Mammary epithelial cell (primary cell): Measurements from ENCODE around the gene TJP2.

Experiments used
- EZH2 ChIP-seq: IDR thresholded peaks from 2 replicates; pipeline ENCODE4 v1.6.1; 2012; ENCODE audit warnings: low read length, inconsistent platforms, borderline replicate concordance
- TF ChIP-seq, protein P1 (sequence below), 2 donors: IDR thresholded peaks in 1 of 2; conservative IDR thresholded peaks in 1 of 2; 2 replicates each; pipeline ENCODE4 v1.5.1; 2011 to 2012; ENCODE audit warnings: inconsistent platforms in 2 of 2, low read length in 2 of 2, mild to moderate bottlenecking in 2 of 2, control low read depth in 1 of 2, low read depth in 1 of 2; ENCODE audit not compliant: insufficient read depth in 1 of 2; ENCODE audit errors: extremely low read depth in 1 of 2

DNA sequence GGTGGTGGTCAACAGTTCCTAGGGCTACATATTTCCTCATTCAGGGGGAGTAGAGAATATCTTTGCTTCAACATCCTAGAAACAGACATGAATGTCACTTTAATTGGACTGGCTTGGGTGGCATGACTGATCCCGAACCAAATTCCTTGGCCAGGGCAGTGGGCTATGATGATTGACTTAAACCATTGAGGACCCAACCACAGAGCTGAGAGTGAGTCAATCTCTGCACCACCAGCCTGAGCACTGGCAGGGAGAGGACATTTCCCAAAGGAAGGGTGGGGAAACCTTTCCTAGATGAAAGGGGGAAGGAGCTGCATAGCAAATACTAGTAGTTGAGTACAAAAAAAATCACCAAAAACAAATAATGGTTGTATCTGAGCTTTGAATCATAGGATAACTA is 98.1 kb downstream of the TJP2 start:
- TF ChIP-seq, protein P1, sequence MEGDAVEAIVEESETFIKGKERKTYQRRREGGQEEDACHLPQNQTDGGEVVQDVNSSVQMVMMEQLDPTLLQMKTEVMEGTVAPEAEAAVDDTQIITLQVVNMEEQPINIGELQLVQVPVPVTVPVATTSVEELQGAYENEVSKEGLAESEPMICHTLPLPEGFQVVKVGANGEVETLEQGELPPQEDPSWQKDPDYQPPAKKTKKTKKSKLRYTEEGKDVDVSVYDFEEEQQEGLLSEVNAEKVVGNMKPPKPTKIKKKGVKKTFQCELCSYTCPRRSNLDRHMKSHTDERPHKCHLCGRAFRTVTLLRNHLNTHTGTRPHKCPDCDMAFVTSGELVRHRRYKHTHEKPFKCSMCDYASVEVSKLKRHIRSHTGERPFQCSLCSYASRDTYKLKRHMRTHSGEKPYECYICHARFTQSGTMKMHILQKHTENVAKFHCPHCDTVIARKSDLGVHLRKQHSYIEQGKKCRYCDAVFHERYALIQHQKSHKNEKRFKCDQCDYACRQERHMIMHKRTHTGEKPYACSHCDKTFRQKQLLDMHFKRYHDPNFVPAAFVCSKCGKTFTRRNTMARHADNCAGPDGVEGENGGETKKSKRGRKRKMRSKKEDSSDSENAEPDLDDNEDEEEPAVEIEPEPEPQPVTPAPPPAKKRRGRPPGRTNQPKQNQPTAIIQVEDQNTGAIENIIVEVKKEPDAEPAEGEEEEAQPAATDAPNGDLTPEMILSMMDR (conservative IDR thresholded peaks at IDR 0.05 in 1 of 2, IDR thresholded peaks at IDR 0.05 in 1 of 2; ENCODE audit: extremely low read depth in 1 of 2, insufficient read depth in 1 of 2, low read depth in 1 of 2, low read length in 2 of 2), result no peak
- no peak for TF ChIP-seq EZH2
